ENCODE measurements around the gene LAT.
"Not testable (repeated sequence)": the region's sequence is repeated elsewhere in the genome, so short reads cannot be mapped to it uniquely, and the experiment has no call there.

The LAT gene

GRCh38 chr16:28984619-28985135 is at the start of gene LAT:
Gene LAT (plus strand): TSS chr16:28985052. CDS start chr16:28985418, 366 bp downstream.
- no peak for TF ChIP-seq CTCF (IDR thresholded peaks at IDR 0.05; ENCODE audit: control insufficient read depth, extremely low read depth, insufficient read depth)
- DNase-seq (ENCODE audit: low read depth): no peak
- H3K4me3 ChIP-seq (ENCODE audit: low read depth, low read length): no peak within 1 kb of the TSS

GRCh38 chr16:28935346-28935745 is 49.5 kb upstream of the LAT start:
- TF ChIP-seq CTCF (IDR thresholded peaks at IDR 0.05; ENCODE audit: control insufficient read depth, extremely low read depth, insufficient read depth): no peak
- DNase-seq (ENCODE audit: low read depth): no peak

GRCh38 chr16:28935924-28936783 is 48.7 kb upstream of the LAT start:
- no peak for DNase-seq (ENCODE audit: low read depth)
- no peak overlapping the region for H3K4me3 ChIP-seq (ENCODE audit: low read depth, low read length)
- TF ChIP-seq CTCF (IDR thresholded peaks at IDR 0.05; ENCODE audit: control insufficient read depth, extremely low read depth, insufficient read depth): no peak

More at GRCh38 chr16:28935346-28935745, 49.5 kb upstream of the LAT start:
- no peak overlapping the region for H3K4me3 ChIP-seq (ENCODE audit: low read depth, low read length)

GRCh38 chr16:28936784-28937155 is 48.1 kb upstream of the LAT start:
- H3K4me3 ChIP-seq (ENCODE audit: low read depth, low read length): no peak overlapping the region
- no peak for DNase-seq (ENCODE audit: low read depth)
- TF ChIP-seq CTCF (IDR thresholded peaks at IDR 0.05; ENCODE audit: control insufficient read depth, extremely low read depth, insufficient read depth): no peak

- H3K4me3 ChIP-seq (ENCODE audit: low read depth, low read length): no peak overlapping the region
- TF ChIP-seq CTCF (IDR thresholded peaks at IDR 0.05; ENCODE audit: control insufficient read depth, extremely low read depth, insufficient read depth): no peak
- DNase-seq (ENCODE audit: low read depth): no peak
Observed at GRCh38 chr16:28937222-28937876, 47.5 kb upstream of the LAT start.

GRCh38 chr16:28938721-28939120 is 46.1 kb upstream of the LAT start:
- no peak for DNase-seq (ENCODE audit: low read depth)
- H3K4me3 ChIP-seq (ENCODE audit: low read depth, low read length): no peak overlapping the region
- no peak for TF ChIP-seq CTCF (IDR thresholded peaks at IDR 0.05; ENCODE audit: control insufficient read depth, extremely low read depth, insufficient read depth)

- not testable (repeated sequence) for H3K4me3 ChIP-seq (ENCODE audit: low read depth, low read length); DNase-seq (ENCODE audit: low read depth)
Observed at GRCh38 chr16:28939825-28940224, 45.0 kb upstream of the LAT start.

Data from LNCaP clone FGC (cell line).